ENCODE data around the gene MAP4K3.

DNA sequence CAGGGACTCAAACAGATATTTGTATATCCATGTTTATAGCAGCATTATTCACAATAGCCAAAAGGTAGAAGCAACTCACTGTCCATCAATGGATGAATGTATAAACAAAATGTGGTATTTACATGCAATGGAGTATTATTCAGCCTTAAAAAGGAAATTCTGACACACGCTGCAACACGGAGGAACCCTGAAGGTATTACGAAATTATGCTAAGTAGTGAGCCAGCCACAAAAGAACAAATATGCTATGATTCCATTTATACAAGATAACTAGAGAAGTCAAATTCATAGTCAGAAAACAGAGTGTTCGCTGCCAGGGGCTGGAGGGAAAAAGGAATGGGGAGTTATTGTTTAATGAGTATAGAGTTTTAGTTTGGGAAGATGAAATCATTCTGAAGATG lies 132.4 kb downstream of the MAP4K3 start:
- no peak for TF ChIP-seq TAF1 (IDR thresholded peaks at IDR 0.05; ENCODE audit: borderline replicate concordance, insufficient read depth, low read length)
- no peak for TF ChIP-seq POLR2AphosphoS5 (IDR thresholded peaks at IDR 0.05; ENCODE audit: low read depth, low read length)
